Measurements from ENCODE around the gene GAB3. TPM values are rescaled to one million over a fixed set of nuclear protein-coding genes. Genes with fewer than 3 reads are reported as not detected.
"Not testable (repeated sequence)": the region's sequence is repeated elsewhere in the genome, so short reads cannot be mapped to it uniquely, and the experiment has no call there.

GAB3 gene
- total RNA-seq, 1 experiment from 2014 or later = 0.72 TPM

GRCh38 chrX:154655346-154655745 is 95.5 kb downstream of the GAB3 start (continued):
- TF ChIP-seq CTCF (IDR thresholded peaks at IDR 0.05) = no peak

GRCh38 chrX:154654925-154655324 is 96.0 kb downstream of the GAB3 start:
- Mint-ChIP-seq H3K9me3 (peaks cover 4% of the 10 kb centered on the region; the same call in 1 of the 2 replicates), H3K4me3 (no peak overlapping the region), H3K27me3 (ENCODE audit: low read depth) (no peaks in the 10 kb centered on the region), H3K4me1 (no peaks in the 10 kb centered on the region), H3K27ac (no peak overlapping the region), H3K36me3 (no peaks in the 10 kb centered on the region)
- no peak for DNase-seq (ENCODE audit: low spot score)
- TF ChIP-seq ZNF317 (CRISPR knock-in tag; IDR thresholded peaks at IDR 0.05; ENCODE audit: borderline replicate concordance, low read depth) = no peak
- no peak for ATAC-seq
- CTCF ChIA-PET = no interaction called here
- POLR2A ChIA-PET = interaction anchor here (0.6 kb wide), 1 partner anchor 115 kb away, joined by 6 read pairs; no protein-coding TSS in a partner anchor

- CTCF ChIA-PET = no interaction called here
- H3K4me1 Mint-ChIP-seq = no peaks in the 10 kb centered on the region
These were observed 96.5 kb downstream of the GAB3 start for GRCh38 chrX:154654372-154654771.

GRCh38 chrX:154653413-154653812 is 97.5 kb downstream of the GAB3 start, which contains the start of gene CTAG2:
TSS of gene CTAG2 (minus strand) at chrX:154653579. CDS start at chrX:154653515, 64 bp downstream.
- ATAC-seq; H3K36me3 Mint-ChIP-seq; H3K27ac Mint-ChIP-seq; H3K9me3 Mint-ChIP-seq; H3K4me3 Mint-ChIP-seq; POLR2A ChIA-PET; H3K27me3 Mint-ChIP-seq (ENCODE audit: low read depth); H3K4me1 Mint-ChIP-seq; CTCF ChIA-PET; DNase-seq (ENCODE audit: low spot score): not testable (repeated sequence)

More at GRCh38 chrX:154654372-154654771, 96.5 kb downstream of the GAB3 start:
- ATAC-seq (no peak), DNase-seq (ENCODE audit: low spot score) (no peak)
- TF ChIP-seq TEAD4 (CRISPR knock-in tag; IDR thresholded peaks at IDR 0.05) (no peak), E2F4 (CRISPR knock-in tag; IDR thresholded peaks at IDR 0.05; ENCODE audit: borderline replicate concordance, low read depth) (no peak), OVOL2 (CRISPR knock-in tag; IDR thresholded peaks at IDR 0.05; ENCODE audit: borderline replicate concordance) (no peak), HMGA2 (CRISPR knock-in tag; IDR thresholded peaks at IDR 0.05) (no peak), NFYB (CRISPR knock-in tag; conservative IDR thresholded peaks at IDR 0.05; ENCODE audit: low read depth) (no peak), MXD4 (CRISPR knock-in tag; IDR thresholded peaks at IDR 0.05; ENCODE audit: borderline replicate concordance) (no peak), IRF2 (CRISPR knock-in tag; IDR thresholded peaks at IDR 0.05; ENCODE audit: borderline replicate concordance, low read depth) (no peak), ZNF512 (CRISPR knock-in tag; IDR thresholded peaks at IDR 0.05; ENCODE audit: borderline replicate concordance) (no peak), ZBTB21 (CRISPR knock-in tag; IDR thresholded peaks at IDR 0.05; ENCODE audit: borderline replicate concordance) (no peak), ZNF121 (CRISPR knock-in tag; IDR thresholded peaks at IDR 0.05) (no peak)
- H3K36me3 Mint-ChIP-seq = no peaks in the 10 kb centered on the region
- no peaks in the 10 kb centered on the region for H3K27me3 Mint-ChIP-seq (ENCODE audit: low read depth)
- H3K9me3 Mint-ChIP-seq = peaks cover 4% of the 10 kb centered on the region; the same call in 1 of the 2 replicates
- no peak overlapping the region for H3K4me3 Mint-ChIP-seq
- no peak overlapping the region for H3K27ac Mint-ChIP-seq
- POLR2A ChIA-PET = interaction anchor here (0.6 kb wide), 1 partner anchor 116 kb away, joined by 6 read pairs; no protein-coding TSS in a partner anchor

- ChIA-PET CTCF (no interaction called here), POLR2A (no interaction called here)
- Mint-ChIP-seq H3K4me3 (no peak overlapping the region), H3K4me1 (no peaks in the 10 kb centered on the region), H3K9me3 (no peaks in the 10 kb centered on the region), H3K36me3 (no peaks in the 10 kb centered on the region), H3K27ac (no peak overlapping the region), H3K27me3 (ENCODE audit: low read depth) (no peaks in the 10 kb centered on the region)
- DNase-seq (ENCODE audit: low spot score) (no peak), ATAC-seq (no peak)
- TF ChIP-seq TP53 (CRISPR knock-in tag; IDR thresholded peaks at IDR 0.05) (no peak), OVOL2 (CRISPR knock-in tag; IDR thresholded peaks at IDR 0.05; ENCODE audit: borderline replicate concordance) (no peak), SMAD3 (CRISPR knock-in tag; IDR thresholded peaks at IDR 0.05; ENCODE audit: borderline replicate concordance) (no peak), CREB1 (CRISPR knock-in tag; IDR thresholded peaks at IDR 0.05) (no peak), JUN (CRISPR knock-in tag; IDR thresholded peaks at IDR 0.05) (no peak), NR3C1 (CRISPR knock-in tag; conservative IDR thresholded peaks at IDR 0.05; ENCODE audit: low read depth) (no peak), ZNF219 (CRISPR knock-in tag; IDR thresholded peaks at IDR 0.05; ENCODE audit: borderline replicate concordance) (no peak), NFYB (CRISPR knock-in tag; conservative IDR thresholded peaks at IDR 0.05; ENCODE audit: low read depth) (no peak), ZNF317 (CRISPR knock-in tag; IDR thresholded peaks at IDR 0.05; ENCODE audit: borderline replicate concordance, low read depth) (no peak), USF2 (CRISPR knock-in tag; IDR thresholded peaks at IDR 0.05) (no peak), MYBL2 (CRISPR knock-in tag; IDR thresholded peaks at IDR 0.05) (no peak)
These were observed 97.9 kb downstream of the GAB3 start for GRCh38 chrX:154653048-154653401.

All from WTC11 (cell line).